Stimulated activated memory B cell treated with anti-CD40 and anti-IgM and Interleukin-4, amounts not matched to agents 10 μg/mL and 1 μg/mL and 100 μg/mL, for 72 hours (primary cell): ENCODE results near the gene ANXA11.
"Not testable (repeated sequence)": the region's sequence is repeated elsewhere in the genome, so short reads cannot be mapped to it uniquely, and the experiment has no call there.

Source experiments
- ATAC-seq: fragments of 150-1000 bp; cut with Tn5 transposase; 2 replicates; pipeline ENCODE4 v1.10.0; 2021
- H3K27ac Mint-ChIP-seq: one replicate; pipeline ENCODE4 v1.8.0; 2022; ENCODE audit warnings: mild to moderate bottlenecking, mixed read lengths
- H3K27me3 Mint-ChIP-seq: one replicate; pipeline ENCODE4 v1.8.0; 2022; ENCODE audit warnings: mixed read lengths
- H3K36me3 Mint-ChIP-seq: one replicate; pipeline ENCODE4 v1.8.0; 2022; ENCODE audit warnings: mixed read lengths
- H3K4me1 Mint-ChIP-seq: one replicate; pipeline ENCODE4 v1.8.0; 2022; ENCODE audit warnings: mixed read lengths
- H3K4me3 Mint-ChIP-seq: one replicate; pipeline ENCODE4 v1.8.0; 2022; ENCODE audit warnings: mild to moderate bottlenecking, moderate library complexity, mixed read lengths
- H3K9me3 Mint-ChIP-seq: one replicate; pipeline ENCODE4 v1.8.0; 2022; ENCODE audit warnings: mixed read lengths

The ANXA11 gene

DNA sequence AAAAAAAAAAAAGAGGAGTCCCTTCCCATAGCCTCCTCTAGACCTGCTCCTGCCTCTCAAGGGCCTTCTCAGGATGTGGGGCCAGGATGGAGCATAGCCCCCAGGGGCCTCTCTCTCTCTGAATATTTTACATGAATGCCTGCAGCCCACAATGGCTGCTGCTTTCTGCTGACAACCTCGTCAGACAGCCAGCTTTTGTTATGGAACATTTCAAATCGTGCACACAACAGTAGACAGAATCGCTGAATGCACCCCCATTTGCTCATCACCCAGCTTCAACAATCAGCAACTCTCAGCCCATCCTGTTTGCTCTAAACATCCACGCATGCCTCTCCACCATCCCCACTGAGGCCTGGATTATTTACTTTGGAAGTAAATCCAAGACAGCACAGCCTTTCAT lies 67.4 kb downstream of the ANXA11 start:
- H3K4me3 Mint-ChIP-seq: no peak overlapping the region
- no peaks in the 10 kb centered on the region for H3K9me3 Mint-ChIP-seq
- peaks cover 3% of the 10 kb centered on the region for H3K4me1 Mint-ChIP-seq
- no peak overlapping the region for H3K27ac Mint-ChIP-seq
- ATAC-seq: no peak
- H3K36me3 Mint-ChIP-seq: no peaks in the 10 kb centered on the region
- peaks cover 67% of the 10 kb centered on the region for H3K27me3 Mint-ChIP-seq

DNA sequence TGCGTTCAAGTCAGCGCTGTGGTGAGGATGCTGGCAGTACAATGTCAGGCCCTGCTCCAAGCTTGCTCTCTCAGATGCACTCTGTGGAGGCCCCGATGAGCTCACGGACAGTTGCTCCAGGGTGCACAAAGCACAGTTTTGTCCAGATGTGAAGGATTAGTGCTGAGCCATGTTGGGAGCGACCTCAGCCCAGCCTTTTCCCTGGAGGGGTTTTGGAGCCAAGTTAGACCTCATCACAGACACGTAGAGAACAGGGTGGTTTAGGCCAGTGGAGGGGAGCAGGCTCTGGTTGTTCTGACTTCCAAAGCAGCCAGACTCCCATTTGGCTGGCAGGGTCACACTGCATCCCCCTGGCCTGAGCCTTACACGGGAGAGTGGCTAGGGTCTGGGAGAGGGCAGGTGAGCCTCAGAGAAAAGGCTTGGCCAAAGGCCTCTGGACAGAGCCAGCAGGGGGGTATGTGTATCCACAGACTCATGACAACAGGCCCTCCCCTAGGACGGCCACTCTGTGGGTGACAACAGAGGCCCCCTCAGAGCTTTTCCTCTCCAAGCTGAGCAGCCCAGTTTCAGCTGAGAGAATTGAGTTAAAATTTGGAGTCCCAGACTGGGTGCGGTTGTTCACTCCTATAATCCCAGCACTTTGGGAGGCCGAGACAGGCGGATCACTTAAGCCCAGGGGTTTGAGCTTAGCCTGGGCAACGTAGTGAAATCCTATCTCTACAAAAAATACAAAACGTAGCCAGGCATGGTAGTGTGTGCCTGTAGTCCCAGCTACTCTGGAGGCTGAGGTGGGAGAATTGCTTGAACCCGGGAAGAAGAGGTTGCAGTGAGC lies 68.1 kb downstream of the ANXA11 start:
- Mint-ChIP-seq H3K27ac (no peak overlapping the region), H3K4me1 (peaks cover 6% of the 10 kb centered on the region), H3K36me3 (no peaks in the 10 kb centered on the region), H3K4me3 (no peak overlapping the region), H3K27me3 (peaks cover 73% of the 10 kb centered on the region), H3K9me3 (no peaks in the 10 kb centered on the region)
- ATAC-seq: no peak

DNA sequence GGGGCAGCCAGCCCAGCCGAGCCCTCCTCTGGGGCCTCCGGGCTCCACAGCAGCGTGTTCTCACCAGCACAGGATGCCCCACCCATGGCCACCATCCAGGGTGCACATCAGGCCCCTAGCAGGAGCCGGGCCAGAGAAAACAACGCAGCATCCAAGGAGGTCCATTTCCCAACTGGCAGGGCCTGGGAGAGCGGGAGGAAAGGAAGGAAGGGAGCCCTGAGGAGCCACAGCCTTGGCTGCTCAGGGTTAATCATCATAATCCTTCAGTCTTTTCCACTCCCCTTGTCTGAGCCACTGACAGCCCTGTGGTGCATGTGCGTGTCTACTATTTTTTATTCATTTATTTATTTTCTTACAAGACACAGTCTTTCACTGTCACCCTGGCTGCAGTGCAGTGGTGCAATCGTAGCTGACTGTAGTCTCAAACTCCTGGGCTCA lies 69.2 kb downstream of the ANXA11 start:
- Mint-ChIP-seq H3K4me3 (no peak overlapping the region), H3K27me3 (peaks cover 63% of the 10 kb centered on the region), H3K36me3 (no peaks in the 10 kb centered on the region), H3K27ac (no peak overlapping the region), H3K4me1 (peaks cover 6% of the 10 kb centered on the region), H3K9me3 (no peaks in the 10 kb centered on the region)
- ATAC-seq: no peak

DNA sequence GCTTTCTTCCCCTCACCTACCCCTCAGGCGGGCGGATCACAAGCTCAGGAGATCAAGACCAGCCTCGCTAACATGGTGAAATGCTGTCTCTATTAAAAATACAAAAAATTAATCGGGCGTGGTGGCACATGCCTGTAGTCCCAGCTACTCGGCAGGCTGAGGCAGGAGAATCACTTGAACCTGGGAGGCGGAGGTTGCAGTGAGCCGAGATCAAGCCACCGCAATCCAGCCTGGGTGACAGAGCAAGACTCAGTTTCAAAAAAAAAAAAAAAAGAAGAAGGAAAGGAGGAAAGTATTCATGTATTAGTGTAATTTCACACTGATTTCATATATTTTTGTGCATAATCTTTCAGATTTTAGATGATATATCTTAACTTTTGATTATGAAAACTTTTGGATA lies 71.7 kb downstream of the ANXA11 start:
- not testable (repeated sequence) for H3K9me3 Mint-ChIP-seq, H3K27ac Mint-ChIP-seq, H3K4me1 Mint-ChIP-seq, H3K36me3 Mint-ChIP-seq, H3K4me3 Mint-ChIP-seq, ATAC-seq
- H3K27me3 Mint-ChIP-seq: peaks cover 39% of the 10 kb centered on the region

DNA sequence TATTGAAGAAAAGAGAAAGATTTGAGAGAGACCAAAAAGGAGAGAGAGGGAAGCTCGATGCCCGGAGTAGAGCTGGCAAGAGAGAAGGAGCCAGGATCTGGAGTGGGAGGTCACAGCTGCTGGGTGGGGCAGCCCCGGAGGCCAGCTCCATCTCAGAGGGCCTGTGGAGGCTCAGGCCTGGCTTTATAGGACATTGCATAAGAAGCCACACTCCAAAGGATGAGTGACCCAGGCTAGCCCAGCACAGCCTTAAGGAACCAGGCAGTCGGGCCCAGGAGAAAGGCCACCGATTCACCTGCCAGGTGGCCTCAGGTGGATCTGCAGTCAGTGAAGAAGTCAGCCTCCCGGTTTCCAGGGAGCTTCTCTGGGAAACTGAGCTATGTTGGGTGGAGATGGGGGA lies 72.1 kb downstream of the ANXA11 start:
- Mint-ChIP-seq H3K27ac (no peak overlapping the region), H3K4me3 (no peak overlapping the region), H3K9me3 (no peaks in the 10 kb centered on the region), H3K36me3 (no peaks in the 10 kb centered on the region), H3K27me3 (peaks cover 34% of the 10 kb centered on the region), H3K4me1 (peaks cover 6% of the 10 kb centered on the region)
- ATAC-seq: no peak

DNA sequence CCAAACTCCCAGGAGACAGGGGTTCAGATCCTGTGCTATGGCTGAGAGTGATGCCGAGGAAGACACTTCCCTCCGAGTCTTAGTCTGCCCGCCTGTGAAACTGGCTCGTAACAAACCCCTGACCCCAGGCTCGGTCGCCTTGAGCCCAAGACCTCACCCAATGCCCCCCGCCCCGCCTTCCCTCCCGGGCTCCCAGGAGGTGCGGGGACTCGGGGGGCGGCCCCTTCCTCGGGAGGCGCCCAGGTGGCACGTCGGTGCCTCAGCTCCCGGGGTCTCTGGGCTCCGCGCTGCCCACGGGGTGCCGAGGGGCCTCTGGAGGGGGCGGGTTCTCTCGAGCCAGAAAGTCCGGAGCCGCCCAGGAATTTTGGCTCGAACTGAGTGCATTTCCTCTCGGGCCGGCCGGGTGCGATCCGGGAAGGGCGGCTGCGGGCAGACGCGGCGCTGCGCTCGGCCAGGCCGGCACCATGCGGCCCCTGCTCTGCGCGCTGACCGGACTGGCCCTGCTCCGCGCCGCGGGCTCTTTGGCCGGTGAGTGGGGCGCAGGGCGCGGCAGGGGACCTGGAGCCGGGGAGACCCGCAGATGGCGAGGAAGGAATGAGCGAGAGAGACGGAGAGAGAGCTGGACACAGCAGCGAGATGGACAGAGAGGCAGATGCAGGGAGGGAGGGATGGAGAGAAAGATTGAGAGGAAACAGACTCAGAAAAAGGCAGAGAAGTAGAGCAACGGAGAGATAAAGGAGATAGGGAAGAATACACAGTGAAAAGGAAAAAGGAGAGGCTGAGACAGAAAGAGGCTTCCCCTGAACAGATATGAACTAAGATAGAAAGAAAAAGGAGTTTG lies 72.8 kb downstream of the ANXA11 start, which contains the start of gene PLAC9:
Gene PLAC9 (plus strand): TSS at position 432 of the 841 bp plus-strand sequence. CDS start 33 bp downstream, at position 465.
- no peaks in the 10 kb centered on the region for H3K9me3 Mint-ChIP-seq
- peaks cover 28% of the 10 kb centered on the region for H3K27me3 Mint-ChIP-seq
- peak; percentile 45 for ATAC-seq
- H3K36me3 Mint-ChIP-seq: no peaks in the 10 kb centered on the region
- H3K27ac Mint-ChIP-seq: no peak within 1 kb of the TSS
- H3K4me1 Mint-ChIP-seq: peaks cover 6% of the 10 kb centered on the region
- no peak within 1 kb of the TSS for H3K4me3 Mint-ChIP-seq

DNA sequence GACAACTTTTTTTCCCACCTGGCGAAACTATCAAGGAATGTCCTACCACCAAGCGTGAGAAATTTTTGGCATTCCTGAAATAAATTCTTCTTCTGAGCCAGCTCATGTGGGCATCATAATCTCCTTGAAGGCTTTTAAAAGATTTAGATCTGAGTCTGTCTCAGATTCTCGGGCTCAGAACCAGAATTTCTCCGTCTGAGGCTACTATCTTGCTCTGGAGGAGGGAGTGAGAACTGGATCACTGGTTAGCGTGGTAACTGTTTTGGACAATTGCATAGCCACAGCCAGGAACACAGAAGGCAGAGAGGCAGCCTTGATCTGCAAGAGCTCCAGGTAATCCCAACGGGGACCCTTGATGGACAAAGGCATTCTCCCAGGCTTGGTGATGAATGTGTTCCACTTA lies 73.8 kb downstream of the ANXA11 start:
- Mint-ChIP-seq H3K27me3 (peaks cover 34% of the 10 kb centered on the region), H3K4me1 (peaks cover 6% of the 10 kb centered on the region), H3K36me3 (no peaks in the 10 kb centered on the region), H3K27ac (no peak overlapping the region), H3K4me3 (no peak overlapping the region), H3K9me3 (no peaks in the 10 kb centered on the region)
- no peak for ATAC-seq

DNA sequence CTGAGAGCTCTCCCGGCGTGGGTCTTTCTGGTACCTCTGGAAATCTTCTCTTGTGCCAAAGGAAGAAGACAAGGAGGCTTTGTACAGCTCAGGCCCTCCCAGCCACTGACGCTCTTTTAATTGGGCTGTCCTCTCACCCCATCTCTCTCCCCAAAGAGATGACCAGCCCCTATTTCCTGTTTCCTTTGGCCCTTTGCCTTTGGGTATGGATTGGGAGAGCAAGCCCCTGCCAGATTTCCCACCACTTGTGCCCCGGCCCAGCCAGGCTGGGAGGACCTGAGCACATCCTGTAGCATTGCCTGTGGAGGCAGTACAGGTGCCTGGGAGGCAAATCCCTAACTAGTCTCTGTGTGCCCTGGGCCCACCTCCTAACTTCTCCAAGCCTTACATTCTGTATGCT lies 78.5 kb downstream of the ANXA11 start:
- H3K4me3 Mint-ChIP-seq: no peak overlapping the region
- H3K36me3 Mint-ChIP-seq: no peaks in the 10 kb centered on the region
- H3K27me3 Mint-ChIP-seq: peaks cover 19% of the 10 kb centered on the region
- H3K27ac Mint-ChIP-seq: no peak overlapping the region
- no peaks in the 10 kb centered on the region for H3K4me1 Mint-ChIP-seq
- ATAC-seq: no peak
- no peaks in the 10 kb centered on the region for H3K9me3 Mint-ChIP-seq

DNA sequence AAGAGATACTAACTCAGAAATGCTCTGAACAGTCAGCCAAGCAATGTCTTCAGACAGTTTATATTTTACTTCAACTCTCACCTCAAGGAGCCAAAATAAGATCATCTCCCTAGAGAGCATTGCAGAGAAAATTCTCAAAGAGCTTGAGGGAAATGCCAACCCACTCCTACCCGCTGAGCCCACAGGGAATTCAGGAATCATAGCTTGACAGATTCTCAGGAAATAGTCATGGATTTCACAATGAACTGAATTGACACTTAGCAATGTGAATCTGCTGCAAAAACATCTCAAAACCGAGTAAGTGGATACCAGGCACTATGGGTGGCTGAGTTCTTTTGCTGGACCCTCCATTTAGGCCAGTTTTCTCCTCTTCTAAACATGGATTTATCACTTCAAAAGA lies 82.6 kb downstream of the ANXA11 start:
- ATAC-seq: no peak
- no peaks in the 10 kb centered on the region for H3K4me1 Mint-ChIP-seq
- peaks cover 43% of the 10 kb centered on the region for H3K27me3 Mint-ChIP-seq
- H3K9me3 Mint-ChIP-seq: no peaks in the 10 kb centered on the region
- no peak overlapping the region for H3K27ac Mint-ChIP-seq
- H3K4me3 Mint-ChIP-seq: no peak overlapping the region
- H3K36me3 Mint-ChIP-seq: no peaks in the 10 kb centered on the region

DNA sequence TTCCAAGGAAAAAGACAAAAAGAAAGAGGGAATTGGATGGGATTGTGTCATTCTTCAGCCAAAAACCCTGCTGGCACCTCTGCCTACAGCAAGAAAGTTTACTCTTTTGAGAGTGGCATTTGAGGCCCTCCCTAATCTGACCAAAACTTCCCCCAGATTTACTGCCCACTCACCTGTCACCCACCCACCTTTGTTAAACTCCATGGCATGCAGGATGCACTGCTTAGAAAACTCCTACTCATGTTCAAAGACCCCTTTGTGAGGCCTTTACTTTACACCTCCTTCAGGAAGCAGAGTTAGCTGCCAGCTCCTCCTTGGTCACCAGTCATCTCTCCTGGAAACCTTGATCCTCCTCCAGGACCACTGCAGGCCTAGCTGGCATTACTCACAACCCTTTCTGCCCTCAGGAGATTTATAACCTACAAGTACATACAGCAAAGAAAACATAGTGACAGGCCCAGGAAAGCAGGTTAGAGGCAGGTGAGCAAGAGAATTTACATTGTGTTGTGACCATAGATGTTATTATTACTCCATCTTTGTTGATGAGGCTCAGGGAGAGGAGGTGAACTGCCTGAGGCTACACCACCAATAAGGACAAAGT lies 83.1 kb downstream of the ANXA11 start:
- Mint-ChIP-seq H3K27ac (no peak overlapping the region), H3K4me3 (no peak overlapping the region), H3K4me1 (no peaks in the 10 kb centered on the region), H3K9me3 (no peaks in the 10 kb centered on the region), H3K27me3 (peaks cover 43% of the 10 kb centered on the region), H3K36me3 (no peaks in the 10 kb centered on the region)
- no peak for ATAC-seq

DNA sequence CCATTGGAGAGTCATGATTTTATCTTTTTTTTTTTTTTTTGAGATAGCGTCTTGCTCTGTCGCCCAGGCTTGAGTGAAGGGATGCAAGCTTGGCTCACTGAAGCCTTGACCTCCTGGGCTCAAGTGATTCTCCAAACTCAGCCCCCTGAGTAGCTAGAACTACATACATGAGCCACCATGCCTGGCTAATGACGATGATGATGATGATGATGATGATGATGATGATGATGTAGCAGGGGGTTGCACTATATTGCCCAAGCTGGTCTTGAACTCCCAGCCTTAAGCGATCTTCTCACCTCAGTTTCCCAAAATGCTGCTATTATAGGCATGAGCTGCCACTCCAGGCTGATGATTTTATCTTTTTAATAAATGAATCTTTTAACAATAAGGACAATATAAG lies 86.7 kb downstream of the ANXA11 start:
- no peak for ATAC-seq
- H3K4me3 Mint-ChIP-seq: no peak overlapping the region

DNA sequence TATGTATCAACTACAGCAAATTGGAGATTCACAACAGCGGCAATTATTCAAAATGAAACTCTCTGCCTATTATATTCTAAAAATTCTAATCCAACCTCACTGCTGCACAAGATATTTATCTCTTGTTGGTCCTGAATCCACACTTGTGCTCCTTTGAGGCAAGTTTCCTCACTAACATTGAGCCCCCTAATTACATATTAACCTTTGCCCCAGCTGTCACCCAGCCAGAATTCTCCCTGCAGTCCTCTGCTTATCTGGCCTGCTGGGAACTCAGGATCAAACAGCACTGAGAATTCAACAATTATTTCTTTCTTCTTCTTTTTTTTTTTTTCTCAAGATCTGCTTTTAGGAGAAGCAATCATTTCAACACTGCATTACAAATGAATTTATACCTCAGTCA lies 94.4 kb downstream of the ANXA11 start:
- Mint-ChIP-seq H3K4me1 (no peaks in the 10 kb centered on the region), H3K4me3 (no peak overlapping the region), H3K27me3 (no peaks in the 10 kb centered on the region), H3K27ac (no peak overlapping the region), H3K36me3 (peaks cover 11% of the 10 kb centered on the region), H3K9me3 (peaks cover 17% of the 10 kb centered on the region)
- ATAC-seq: no peak

More for the DNA sequence above, 86.7 kb downstream of the ANXA11 start:
- no peaks in the 10 kb centered on the region for H3K9me3 Mint-ChIP-seq
- no peaks in the 10 kb centered on the region for H3K36me3 Mint-ChIP-seq
- peaks cover 24% of the 10 kb centered on the region for H3K27me3 Mint-ChIP-seq
- H3K4me1 Mint-ChIP-seq: no peaks in the 10 kb centered on the region
- H3K27ac Mint-ChIP-seq: no peak overlapping the region

DNA sequence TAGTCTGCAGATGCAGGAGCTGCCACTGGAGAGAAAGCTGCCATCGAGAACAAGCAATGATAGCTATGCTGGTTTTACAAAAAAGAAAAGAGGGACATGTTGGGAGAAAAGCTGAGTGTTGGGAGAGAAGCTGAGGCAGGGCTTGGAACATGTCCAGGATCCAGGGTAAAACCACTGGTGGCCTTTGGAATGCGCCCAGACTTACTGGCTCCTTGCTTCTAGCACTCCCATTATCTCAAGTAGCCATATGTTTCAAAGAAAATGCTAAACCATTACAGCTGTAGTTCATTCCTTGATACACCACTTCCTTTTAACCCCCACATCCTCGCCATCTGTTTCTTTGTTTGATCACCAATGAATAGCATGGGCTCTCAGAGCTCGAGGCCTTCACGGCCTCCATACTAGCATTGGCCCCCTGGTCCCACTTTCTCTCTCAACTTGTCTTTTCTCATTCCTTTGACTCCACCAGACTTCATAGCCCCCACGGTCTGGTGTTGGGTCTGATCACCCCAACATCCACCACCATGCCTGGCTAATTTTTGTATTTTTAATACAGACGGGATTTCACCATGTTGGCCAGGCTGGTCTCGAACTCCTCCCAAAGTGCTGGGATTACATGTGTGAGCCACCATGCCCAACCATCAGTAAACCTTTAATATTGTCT lies 96.6 kb downstream of the ANXA11 start:
- H3K4me1 Mint-ChIP-seq: no peaks in the 10 kb centered on the region
- no peak overlapping the region for H3K4me3 Mint-ChIP-seq
- no peaks in the 10 kb centered on the region for H3K27me3 Mint-ChIP-seq
- H3K27ac Mint-ChIP-seq: no peak overlapping the region
- H3K36me3 Mint-ChIP-seq: peaks cover 11% of the 10 kb centered on the region
- ATAC-seq: no peak
- peaks cover 17% of the 10 kb centered on the region for H3K9me3 Mint-ChIP-seq

DNA sequence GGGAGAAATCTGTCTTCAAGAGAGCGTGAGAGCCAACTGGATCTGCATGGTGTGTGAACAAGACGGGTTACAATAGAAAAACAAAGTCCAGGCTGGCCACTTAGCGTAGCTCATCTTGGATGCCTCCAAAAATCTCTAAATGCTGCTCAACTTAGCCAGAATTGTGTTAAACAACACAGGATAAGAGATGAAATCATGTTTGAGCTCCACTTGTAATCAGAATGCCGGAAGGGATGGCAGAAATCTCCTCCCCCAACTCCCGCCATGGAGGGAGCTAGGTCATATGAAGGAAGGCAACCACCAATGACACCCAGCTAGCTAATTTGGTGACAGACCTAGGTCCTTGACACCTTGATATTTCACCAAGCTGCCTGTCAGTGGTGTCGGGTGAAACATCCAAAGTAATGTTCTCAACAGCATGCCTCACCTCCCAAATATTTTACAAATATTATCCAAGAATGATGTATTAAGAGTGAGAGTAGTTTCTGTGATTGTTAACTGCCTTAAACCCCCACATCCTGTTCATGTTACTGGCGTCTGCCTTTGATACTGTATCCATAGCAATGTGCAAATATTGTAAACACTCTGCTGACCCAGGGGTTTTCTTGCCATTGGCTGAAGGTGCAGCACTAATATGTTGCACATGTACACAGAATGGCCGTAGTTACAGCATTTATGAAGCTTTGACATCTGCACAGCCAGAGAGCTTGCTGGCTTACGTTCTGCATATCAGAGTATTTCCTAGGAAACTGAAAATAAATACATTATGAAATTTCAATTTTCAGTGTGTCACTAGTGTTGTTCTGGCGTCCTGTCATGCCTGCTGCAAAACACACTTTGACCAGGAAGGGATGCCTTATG lies 101.0 kb downstream of the ANXA11 start:
- H3K4me1 Mint-ChIP-seq: no peaks in the 10 kb centered on the region
- peaks cover 11% of the 10 kb centered on the region for H3K36me3 Mint-ChIP-seq
- H3K27me3 Mint-ChIP-seq: peaks cover 3% of the 10 kb centered on the region
- ATAC-seq: no peak
- H3K4me3 Mint-ChIP-seq: no peak overlapping the region
- no peak overlapping the region for H3K27ac Mint-ChIP-seq
- peaks cover 10% of the 10 kb centered on the region for H3K9me3 Mint-ChIP-seq
